GM18502 (cell line): ENCODE results near the gene BMP7.

Source experiments
- ATAC-seq: cut with Tn5 transposase; IDR thresholded peaks from one replicate; pipeline ENCODE4 v1.9.1; 2021; ENCODE audit warnings: mild to moderate bottlenecking; ENCODE audit not compliant: unreplicated experiment, poor library complexity

The BMP7 gene

DNA sequence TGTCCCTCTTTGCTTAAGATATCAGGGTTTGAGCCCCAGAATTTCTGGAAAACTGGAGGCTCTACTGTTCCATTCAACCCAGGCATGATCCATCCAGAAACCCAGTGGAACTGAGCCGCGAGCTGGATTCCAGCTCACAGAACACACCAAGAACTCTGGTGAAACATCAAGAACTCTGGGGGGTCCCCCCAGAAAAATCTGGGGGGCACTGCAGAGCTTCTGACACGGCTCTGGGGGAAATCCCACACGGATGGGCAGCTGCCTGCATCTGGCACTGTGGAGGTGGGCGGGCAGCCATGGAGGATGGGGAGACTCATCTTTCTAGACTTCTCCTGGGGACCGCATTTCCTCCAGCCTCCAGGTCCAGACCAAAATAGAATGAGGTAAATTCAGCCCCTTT is 51.0 kb downstream of the BMP7 start:
- no peak for ATAC-seq

- no peak for ATAC-seq
Measured at GRCh38 chr20:57214948-57215347, 51.5 kb downstream of the BMP7 start.

DNA sequence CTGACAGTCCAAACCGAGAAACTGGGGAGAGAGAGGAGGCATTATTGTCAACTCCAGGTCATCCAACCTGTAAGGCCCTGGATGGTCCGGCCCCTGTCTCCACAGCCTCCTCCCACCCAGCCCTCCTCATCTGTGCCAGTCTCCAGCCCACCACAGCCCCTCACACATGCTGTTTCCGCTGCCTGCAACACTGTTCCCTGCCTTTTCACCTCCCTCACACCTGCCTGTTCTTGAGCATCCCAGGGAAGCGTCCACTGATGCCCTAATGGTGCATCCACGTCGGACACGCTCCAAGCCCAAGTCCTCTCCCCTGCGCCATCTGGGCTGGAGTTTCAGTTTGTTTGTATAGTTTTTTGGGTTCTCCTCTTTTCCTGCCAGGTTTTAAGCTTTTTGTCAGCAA is 52.0 kb downstream of the BMP7 start:
- no peak for ATAC-seq

DNA sequence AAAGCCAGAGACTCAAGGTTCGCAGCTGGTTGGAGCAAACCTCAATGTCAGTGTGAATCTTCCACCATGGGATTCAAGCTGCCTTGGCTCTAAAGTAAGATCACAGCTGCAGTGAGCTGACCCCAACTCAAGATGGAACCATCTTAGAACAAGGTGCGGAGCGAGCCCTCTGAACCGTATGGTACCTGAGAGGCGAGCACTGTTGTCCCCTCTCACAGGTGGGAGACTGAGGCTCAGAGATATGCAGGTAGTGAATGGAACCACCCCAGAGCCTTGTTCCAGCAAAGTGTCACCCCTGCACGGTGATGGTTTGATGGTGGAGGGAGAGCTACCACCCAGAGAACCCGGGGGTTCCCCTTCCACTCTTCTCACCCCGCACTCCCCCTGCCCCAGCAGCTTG is 52.5 kb downstream of the BMP7 start:
- no peak for ATAC-seq

DNA sequence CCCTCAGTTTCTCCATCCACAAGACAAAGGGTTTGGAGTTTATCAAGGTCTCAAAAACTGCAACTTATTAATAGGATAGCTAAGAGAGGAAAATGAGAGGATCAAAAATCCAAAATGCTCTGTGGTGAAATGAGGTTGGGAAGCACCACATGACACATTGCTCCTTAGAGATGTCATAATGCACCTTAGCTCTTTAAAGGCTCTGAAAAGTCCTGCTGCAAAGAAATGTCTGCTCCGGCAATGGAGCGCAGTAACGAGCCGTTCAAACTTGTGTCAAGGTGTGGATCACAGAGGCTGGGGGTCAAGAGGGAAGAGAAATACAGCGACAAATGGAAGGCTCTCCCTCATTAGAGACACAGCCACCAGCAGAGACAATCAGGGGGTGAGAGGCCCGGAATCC is 53.1 kb downstream of the BMP7 start:
- ATAC-seq: no peak

- ATAC-seq: no peak
Measured at GRCh38 chr20:57212534-57213276, 53.7 kb downstream of the BMP7 start.

GRCh38 chr20:57211908-57212533 is 54.4 kb downstream of the BMP7 start:
- no peak for ATAC-seq

DNA sequence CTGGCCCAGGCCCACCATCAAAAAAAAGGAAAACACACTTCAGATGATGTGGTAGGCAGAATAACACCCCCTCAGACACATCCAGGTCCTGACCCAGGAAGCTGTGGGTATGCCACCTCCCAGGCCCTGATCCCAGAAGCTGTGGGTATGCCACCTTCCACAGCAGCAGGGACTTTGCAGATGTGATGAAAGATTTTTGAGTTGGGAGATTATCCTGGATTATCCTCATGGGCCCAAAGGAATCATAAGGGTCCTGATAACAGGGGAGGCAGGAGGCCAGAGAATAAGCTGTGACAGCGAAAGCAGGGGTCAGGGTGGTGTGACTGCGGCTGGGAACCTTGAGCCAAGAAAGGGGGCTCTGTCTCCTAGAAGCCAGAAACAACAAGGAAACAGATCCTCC is 55.0 kb downstream of the BMP7 start:
- ATAC-seq: no peak

DNA sequence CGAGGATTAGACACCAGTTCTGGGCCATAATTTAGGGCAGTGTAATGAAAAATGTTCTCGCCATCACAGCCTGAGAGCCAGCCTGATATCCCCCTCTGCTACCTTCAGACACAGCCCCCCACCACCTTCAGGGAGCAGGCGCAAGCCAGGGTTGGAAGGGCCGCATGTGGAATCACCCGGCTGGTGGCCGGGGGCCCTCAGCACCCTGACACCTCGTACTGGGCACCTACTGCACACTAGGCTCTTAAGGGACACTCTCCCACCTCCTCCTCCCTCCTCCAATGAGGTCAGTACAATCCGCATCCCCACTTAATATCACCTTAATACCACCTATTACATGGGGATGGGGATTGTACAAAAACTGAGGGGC is 55.5 kb downstream of the BMP7 start:
- no peak for ATAC-seq

- no peak for ATAC-seq
Measured at GRCh38 chr20:57210054-57210910, 56.2 kb downstream of the BMP7 start.

DNA sequence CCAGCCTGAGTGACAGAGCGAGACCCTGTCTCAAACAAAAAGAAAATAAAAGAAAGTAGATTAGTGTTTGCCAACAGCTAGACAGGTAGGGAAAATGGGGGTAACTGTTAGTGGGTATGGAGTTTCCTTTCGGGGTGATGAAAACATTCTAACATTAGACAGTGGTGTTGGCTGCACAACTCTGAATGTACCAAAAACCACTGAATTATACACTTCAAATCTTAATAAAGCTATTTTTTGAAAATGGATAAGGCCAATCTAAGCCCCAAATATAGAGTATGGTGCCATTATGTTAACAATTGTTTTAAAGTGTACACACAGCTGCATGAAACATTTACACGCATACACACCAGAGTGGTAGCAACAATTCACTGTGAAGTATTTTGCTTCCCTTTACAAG is 57.0 kb downstream of the BMP7 start:
- ATAC-seq: no peak

DNA sequence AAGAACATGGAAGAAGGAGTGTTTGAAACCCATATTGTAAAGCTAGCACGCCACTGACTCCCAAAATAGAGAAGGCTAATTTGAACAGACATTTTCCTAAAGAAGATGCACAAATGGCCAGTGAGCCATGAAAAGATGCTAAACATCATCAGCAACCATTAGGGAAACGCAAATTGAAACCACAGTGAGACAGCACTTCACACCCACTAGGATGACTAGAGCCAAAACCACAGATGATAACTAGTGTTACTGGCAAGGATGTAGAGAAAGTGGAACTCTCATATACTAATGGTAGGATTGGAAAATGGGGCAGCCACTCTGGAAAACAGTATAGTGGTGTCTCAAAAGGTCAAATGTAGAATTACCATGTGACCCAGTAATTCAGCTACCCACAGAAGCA is 58.2 kb downstream of the BMP7 start:
- no peak for ATAC-seq

DNA sequence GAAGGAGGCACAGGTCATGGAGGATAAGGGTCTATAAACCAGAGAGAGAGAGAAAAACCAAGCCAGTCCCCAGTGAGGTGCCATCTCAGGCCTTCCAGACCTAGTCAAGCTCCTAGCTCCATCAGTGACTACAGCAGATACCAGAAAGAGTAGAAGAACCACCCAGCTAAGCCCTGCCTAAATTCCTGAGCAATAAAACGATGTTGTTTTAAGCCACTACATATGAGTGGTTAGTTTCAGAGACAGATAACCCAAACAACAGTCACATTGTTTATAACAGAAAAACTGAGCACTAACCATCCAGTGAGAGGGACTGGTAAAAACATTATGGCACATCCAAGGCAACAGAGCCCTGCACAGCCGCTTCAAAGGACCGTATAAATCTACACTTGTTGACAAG is 59.2 kb downstream of the BMP7 start:
- ATAC-seq: no peak

DNA sequence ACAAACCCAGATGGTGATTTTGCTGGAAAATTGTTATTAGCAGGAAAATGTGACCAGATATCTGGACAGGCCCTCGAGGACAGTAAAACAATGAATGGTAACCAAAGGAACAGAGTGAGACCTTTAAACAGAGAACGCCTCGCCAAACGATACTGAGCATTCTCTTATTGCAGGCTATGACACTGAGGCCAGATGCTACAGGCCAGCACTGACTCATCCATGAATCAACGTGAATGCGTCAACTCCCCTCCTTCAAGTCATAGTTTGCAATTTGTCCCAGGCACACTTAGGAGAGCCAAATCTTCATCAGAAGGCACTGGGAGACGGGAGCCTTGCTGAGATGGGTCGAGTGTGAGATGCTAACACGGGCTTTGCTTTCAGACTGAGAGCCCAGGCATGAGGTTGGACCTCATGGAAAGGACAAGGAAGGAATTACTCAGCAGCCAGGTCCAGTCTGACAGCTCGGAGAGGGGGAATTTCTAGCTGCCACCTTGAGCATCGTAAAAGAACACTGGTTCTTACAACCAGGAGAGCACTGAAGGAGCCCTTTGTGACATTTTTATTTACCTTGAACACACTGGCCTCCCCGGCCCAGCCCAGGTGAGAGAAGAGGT is 60.7 kb downstream of the BMP7 start:
- no peak for ATAC-seq

DNA sequence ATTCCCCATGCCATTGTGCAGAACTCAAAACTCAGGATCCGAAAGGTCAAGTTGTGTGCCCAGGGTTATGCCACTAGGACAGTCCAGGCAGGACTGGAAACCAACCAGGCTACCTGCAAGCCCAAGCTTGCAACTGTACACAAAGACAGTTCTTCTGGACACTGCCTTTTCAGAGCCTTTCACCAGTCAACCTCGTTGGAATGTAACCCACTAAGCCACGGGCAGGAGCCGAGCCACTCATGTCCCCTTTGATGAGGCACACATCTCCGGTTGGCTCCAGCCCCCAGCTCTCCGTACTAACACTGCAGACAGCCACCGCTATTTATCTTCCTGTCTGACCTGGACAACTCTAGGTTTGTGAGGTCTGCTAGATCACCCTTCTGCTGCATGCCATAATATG is 62.5 kb downstream of the BMP7 start:
- ATAC-seq: no peak

DNA sequence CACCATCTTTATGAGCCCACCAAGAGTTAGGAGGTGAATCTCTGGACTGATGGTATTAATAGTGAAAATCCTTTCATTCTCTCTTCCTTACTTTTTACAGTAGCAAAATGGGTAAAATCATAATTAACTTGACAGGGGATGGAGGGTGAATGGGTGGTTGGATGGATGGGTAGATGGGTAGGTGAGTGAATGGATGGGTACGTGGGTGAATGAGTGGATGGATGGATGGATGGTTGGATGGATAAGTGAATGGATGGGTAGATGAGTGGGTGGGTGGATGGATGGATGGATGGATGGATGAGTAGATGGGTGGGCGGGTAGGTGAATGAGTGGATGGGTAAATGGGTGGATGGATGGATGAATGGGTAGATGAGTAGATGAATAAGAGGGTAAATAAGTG is 63.2 kb downstream of the BMP7 start:
- no peak for ATAC-seq

DNA sequence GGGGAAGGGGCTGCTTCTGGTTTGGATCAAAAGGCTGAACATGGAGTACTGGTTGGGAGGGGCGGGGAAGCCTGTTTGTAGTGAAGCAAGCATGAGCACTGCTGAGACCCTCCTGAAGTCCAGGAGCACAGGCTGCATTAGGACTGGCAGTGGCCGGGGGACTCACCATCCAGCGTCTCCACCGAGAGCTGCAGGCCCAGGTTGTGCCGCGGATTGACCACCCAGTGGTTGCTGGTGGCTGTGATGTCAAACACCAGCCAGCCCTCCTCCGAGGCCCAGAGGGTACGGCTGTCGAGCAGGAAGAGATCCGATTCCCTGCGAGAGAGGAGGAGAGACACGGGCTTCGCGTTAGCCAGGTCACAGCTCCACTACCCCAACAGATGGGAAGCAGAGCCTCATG is 64.1 kb downstream of the BMP7 start:
- ATAC-seq: no peak

DNA sequence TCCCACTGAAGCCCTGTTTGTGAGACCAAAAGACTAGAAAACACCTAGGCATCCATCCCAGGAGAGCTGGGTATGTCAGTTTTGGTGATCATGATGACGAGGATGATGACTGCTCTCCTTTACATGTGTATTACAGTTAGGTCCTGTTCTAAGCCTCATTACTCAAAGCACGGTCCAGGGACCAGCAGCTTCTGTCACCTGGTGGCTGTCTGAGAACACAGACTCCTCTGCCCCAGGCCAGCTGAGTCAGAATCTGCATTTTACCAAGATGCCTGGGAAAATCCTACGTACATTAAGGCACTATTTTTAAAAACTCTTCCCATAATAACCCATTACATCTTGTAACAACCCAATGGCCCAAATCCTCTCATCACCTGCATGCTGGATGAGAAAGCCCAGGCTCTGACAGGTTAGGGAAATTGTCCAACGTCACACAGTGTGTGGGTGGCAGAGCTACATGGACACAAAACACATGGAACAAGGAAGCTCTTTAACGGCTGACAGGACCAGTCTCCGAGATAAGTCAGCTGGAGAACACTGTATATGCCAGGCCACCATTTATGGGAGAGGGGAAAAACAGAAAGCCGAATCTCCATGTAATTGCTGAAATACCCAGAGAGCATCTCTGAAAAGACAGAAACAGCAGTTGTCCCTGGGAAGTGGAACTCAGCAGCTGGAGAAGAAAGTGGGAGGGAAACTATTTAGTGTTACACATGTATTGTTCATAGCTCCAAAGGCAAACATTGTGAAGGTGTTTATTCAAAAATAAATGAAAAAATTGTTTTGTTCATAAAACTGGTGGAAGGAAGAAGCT is 65.4 kb downstream of the BMP7 start:
- no peak for ATAC-seq

DNA sequence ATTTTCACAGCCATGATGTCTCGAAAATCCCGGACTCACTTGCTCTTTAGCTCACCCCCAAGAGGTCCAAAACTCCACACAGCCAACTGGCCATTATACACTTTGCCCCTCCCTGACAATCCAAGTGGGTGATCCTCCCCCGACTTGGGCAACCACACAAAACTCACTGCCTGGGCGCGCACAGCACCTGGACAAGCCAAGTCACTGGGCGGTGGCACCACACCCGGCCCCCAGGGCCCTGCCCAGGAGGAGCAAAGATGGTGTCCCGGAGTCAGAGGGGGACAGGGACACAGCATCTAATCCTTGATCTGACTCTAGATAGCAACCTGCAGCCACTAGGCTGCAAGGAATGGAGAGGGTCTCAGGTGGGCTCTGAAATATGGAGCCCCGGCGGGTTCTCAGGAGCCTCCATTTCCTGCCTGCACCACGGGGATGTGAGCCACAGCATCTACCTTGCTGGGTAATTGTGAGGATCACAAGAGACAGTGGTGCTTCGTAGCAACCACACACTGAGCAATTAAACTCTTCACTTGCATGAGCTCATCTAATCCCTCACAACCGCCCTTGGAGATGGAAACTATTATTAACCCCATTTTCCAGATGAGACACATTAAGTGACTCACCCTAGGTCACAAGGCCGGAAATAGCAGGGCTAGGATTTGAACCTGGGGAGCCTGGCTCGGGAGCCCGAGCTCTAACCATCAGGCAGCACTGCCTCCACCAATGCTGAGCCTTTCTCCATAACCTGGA is 66.6 kb downstream of the BMP7 start:
- ATAC-seq: no peak
